Stimulated activated CD4-positive, alpha-beta T cell treated with anti-CD3 and anti-CD28 coated beads, Interleukin-4, amount 100 ng/mL, for 1 hour (primary cell): ENCODE results near the gene METTL8.
"Not testable (repeated sequence)": the region's sequence is repeated elsewhere in the genome, so short reads cannot be mapped to it uniquely, and the experiment has no call there.

Experiments
- DNase-seq: peaks from one replicate; pipeline ENCODE4 v3.0.0-alpha.2; 2020

Gene METTL8

DNA sequence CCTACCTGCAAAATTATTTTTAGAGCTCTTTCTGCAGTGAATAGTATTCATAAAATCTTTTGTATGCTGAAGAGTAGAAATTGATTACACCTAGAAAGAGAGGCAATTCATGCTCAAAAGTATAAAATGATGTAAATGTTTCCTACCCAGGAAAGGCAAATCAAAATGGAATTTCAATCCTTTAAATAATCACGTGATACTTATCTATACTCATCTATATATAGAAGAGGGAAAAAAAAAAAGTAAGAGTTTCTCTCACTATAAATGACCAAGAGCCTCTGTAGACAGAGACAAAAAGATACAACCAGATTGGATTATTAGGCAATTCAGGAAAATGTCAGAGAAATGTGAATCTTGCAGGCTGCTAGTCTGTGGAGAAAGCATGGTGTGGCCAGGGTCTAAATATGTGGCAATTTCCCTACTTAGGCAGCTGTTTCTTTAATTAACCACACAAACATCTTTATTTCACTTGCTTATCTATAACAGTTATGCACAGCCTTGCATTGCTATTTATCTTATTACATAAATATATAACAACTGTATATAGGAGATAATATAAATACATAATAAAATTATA is 39.5 kb downstream of the METTL8 start:
- DNase-seq: no peak

DNA sequence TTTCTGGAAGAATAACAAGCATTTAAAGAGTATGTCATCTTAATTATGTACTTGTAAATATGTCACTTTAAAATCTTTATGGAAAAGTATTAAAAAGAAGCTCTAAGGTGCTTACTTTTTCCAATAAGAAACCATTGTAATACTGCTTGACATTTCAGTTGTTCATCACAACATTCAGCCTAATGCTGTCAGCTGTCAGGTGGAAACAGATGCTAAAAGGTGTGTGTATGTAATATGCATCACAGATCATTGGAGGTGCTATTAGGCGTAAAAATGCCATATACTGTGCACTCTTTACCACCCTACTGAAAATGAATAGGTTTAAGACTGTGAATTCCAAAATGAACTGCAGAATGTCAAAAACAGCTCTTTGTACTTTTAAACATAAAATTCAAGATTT is 40.3 kb downstream of the METTL8 start:
- no peak for DNase-seq

DNA sequence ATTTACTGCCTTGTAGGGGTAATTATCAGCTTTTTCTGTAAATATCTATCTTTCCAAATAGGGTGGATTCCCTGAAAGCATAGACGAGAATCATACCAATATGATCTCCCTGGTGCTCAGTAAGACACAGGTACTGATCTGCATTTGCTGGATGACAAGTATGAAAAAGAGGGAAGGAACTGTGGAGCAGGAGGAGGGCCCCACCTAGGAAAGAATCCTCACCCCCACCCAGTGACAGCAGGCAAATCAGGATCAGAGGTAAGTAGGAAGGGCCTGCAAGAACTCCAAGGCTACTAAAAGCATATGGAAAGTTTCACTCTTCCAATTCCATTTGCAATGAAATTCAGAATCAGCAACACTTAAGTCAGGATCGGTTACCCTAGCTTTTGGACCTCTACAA is 42.3 kb downstream of the METTL8 start:
- DNase-seq: no peak

DNA sequence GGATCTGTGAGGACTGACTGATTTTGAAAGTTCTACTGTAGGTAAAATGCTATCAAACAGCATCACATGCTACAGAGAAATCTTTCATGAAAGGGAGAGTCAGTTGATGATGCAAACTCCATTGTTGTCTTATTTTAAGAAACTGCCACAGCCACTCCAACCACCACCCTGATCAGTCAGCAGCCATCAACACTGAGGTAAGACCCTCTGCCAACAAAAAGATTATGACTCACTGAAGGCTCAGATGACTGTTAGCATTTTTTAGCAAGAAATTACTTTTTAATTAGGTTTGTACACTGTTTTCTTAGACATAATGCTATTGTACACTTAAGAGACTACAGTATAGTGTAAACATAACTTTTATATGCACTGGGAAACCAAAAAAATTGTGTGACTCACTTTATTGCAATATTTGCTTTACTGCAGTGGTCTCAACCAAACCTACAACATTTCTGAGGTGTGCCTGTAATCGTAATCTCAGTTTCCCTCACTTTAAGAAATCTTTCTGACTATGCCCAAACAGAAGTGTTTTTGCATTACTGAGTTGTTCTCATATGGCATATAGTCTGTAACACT is 42.8 kb downstream of the METTL8 start:
- no peak for DNase-seq

DNA sequence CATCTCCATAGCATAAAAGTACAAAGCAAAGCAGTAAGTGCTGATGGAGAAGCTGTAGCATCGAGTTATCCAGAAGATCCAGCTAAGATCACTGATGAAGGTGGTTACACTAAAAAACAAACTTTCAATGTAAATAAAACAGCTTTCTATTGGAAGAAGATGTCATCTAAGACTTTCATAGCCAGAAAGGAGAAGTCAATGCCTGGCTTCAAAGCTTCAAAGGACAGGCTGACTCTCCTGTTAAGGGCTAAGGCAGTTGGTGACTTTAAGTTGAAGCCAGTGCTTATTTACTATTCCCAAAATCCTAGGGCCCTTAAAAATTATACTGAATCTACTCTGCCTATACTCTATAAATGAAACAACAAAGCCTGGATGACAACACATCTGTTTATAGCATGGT is 44.0 kb downstream of the METTL8 start:
- no peak for DNase-seq

- no peak for DNase-seq
Measured at GRCh38 chr2:171389325-171389724, 44.5 kb downstream of the METTL8 start.

DNA sequence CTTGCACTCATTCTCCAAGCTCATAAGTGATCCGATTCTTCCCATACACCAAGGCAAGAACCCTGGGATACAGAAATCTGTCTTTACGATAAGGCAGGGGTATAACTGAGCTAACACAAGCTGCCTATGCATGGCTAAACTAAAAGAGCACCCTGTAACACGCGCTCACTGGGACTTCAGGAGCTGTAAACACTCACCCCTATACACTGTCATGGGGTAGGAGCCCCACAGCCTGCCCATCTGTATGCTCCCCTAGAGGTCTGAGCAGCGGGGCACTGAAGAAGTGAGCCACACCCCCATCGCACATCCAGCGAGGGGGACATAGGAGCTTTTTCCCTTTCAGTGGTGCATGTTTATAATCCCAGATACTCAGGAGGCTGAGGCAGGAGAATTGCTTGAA is 46.7 kb downstream of the METTL8 start:
- DNase-seq: no peak

- no peak for DNase-seq
Measured at GRCh38 chr2:171386627-171387026, 47.2 kb downstream of the METTL8 start.

GRCh38 chr2:171383134-171383533 is 50.7 kb downstream of the METTL8 start:
- DNase-seq: no peak

- DNase-seq: not testable (repeated sequence)
Measured at GRCh38 chr2:171382175-171382574, 51.6 kb downstream of the METTL8 start.

DNA sequence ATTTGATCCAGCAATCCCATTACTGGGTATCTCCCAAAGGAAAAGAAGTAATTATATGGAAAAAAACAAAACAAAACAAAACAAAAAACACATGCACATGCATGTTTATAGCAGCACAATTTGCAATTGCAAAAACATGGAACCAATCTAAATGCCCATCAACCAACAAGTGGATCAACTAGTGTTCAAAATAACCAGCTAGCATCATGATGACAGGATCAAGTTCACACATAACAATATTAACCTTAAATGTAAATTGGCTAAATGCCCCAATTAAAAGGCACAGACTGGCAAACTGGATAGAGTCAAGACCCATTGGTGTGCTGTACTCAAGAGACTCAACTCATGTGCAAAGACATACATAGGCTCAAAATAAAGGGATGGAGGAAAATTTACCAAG is 55.9 kb downstream of the METTL8 start:
- DNase-seq: not testable (repeated sequence)

DNA sequence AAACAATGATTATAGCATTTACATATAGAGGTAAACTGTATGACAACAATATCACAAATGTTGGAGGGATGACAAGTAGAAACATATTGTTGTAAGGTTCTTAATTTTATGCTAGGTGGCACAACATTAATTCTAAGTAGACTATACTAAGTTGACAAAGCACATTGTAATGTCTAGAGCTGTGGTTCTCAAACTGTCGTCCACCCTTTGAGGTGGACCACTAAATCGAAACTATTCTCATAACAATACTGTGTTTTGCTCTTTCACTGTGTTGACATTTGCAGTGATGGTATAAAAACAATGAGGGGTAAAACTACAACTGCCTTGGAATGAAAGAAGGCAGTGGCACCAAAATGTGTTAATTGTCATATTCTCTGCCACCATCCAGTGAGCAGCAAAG is 66.1 kb downstream of the METTL8 start:
- no peak for DNase-seq

GRCh38 chr2:171365778-171366177 is 68.0 kb downstream of the METTL8 start:
- DNase-seq: no peak

GRCh38 chr2:171365232-171365631 is 68.6 kb downstream of the METTL8 start:
- DNase-seq: no peak

GRCh38 chr2:171362396-171362795 is 71.4 kb downstream of the METTL8 start:
- no peak for DNase-seq

DNA sequence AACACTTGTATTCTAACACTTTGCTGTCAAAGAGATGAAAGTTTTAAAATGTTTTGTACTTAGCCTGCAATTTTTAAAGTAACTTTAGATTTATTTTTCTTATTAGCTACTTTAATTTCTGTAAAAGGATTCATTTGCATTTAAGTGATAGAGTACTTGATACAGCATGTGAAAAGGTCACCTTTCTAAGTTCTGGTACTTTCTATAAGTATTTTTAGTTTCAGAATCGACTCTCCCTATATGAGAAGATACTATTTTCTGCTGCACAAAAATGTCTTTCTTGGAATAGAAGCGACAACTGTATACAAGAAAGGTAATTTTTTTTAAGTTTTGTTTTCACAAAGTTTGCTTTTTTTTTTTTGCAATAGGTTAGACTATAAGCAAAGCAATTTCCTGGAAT is 72.9 kb downstream of the METTL8 start:
- no peak for DNase-seq

DNA sequence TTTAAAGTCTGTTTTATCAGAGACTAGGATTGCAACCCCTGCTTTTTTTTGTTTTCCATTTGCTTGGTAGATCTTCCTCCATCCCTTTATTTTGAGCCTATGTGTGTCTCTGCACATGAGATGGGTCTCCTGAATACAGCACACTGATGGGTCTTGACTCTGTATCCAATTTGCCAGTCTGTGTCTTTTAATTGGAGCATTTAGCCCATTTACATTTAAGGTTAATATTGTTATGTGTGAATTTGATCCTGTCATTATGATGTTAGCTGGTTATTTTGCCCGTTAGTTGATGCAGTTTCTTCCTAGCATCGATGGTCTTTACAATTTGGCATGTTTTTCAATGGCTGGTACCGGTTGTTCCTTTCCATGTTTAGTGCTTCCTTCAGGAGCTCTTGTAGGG is 80.0 kb downstream of the METTL8 start:
- not testable (repeated sequence) for DNase-seq

DNA sequence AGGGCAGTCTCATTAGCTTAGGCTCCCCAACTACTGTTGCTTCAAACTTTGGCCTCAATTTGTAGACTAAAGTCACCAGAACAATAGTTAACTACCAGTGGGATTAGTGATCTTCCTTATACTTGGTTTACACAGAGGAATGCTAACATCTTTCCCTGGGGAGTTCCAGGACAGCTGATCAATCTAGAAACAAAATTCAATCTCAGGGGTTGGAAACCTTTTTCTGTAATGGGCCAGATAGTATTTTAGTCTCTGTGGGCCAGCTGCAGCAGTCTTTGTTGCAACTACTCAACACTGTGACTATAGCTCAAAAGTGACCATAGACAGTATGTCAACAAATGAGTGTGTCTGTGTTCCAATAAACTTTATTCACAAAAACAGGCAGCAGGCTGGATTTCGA is 85.7 kb downstream of the METTL8 start:
- DNase-seq: no peak

DNA sequence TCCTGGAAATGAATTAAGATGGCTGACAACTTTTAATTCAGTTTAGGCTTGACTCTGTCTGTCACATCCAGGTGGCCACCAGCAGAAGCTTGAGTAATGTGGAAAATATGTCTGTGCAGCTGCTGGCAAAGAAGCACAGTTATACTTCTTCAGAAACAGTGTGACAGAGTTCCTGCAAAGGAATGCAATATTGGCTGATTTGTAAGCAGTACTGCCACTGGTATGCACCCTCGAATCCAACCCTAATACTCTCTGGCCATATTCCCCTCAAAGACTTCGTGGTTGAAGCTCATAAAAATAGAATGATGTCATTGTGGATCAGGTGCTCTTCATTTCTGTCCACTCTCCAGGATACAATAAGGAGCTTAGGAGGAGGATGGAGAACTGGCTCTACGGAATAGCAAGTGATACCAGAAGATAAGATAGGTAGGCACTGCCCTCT is 86.2 kb downstream of the METTL8 start:
- no peak for DNase-seq

- DNase-seq: no peak
Measured at GRCh38 chr2:171346723-171347557, 86.8 kb downstream of the METTL8 start.

- no peak for DNase-seq
Measured at GRCh38 chr2:171345971-171346722, 87.6 kb downstream of the METTL8 start.

GRCh38 chr2:171344182-171344581 is 89.6 kb downstream of the METTL8 start:
- no peak for DNase-seq

- DNase-seq: no peak
Measured at GRCh38 chr2:171342067-171342413, 91.8 kb downstream of the METTL8 start.
